GM12892 (cell line): ENCODE measurements around the gene SLC39A1.

Experiments used
- POLR2A ChIP-seq: IDR thresholded peaks from 2 replicates; pipeline ENCODE4 v1.6.1; 2011; ENCODE audit warnings: low read depth, low read length, control low read depth
- POLR2AphosphoS5 ChIP-seq: IDR thresholded peaks from 2 replicates; pipeline ENCODE4 v1.6.1; 2011; ENCODE audit warnings: low read depth, low read length, control low read depth

DNA sequence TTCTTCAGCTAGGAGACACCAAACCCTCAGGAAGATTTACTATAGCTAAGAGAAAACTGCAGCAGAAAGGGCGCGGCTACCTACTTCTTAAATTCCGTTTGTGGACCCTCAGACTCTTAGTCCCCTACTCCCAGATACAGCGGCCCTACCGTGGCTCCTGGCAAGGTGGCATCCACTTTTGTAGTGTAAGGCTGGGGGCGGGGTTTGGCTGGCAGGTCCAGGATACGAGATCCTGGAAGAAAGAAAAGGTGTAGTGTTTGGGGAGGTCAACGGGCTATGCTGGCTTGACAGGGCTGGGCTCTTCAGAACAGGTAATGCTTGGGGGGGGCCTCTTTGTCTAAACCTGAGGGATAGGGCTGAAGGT, 4.6 kb upstream of the SLC39A1 start:
- TF ChIP-seq POLR2AphosphoS5 (no peak), POLR2A (peak; percentile 10; the same call in 1 of the 2 replicates)
